GM12878 (cell line): ENCODE results near the gene TRDMT1. TPM values are rescaled to one million over a fixed set of nuclear protein-coding genes. Genes with fewer than 3 reads are reported as not detected.

ENCODE experiments used
- ATAC-seq: fragments of 200-7000 bp; cut with Tn5 transposase; 3 replicates; pipeline ENCODE4 v1.9.1; 2020; ENCODE audit warnings: mild to moderate bottlenecking, moderate library complexity
- BruUV-seq: library from RNA; stranded (reverse); fragments of 400-500 nt; replicated peaks from 2 replicates; lab custom pipeline; 2021; lab: Mats Ljungman, UMichigan
- CTCF ChIA-PET: fragments of 300-600 bp; sonication (Branson Sonifier 250); formaldehyde crosslinking; extraction: SDS; loops from one replicate; lab custom pipeline; 2021; ENCODE audit warnings: inconsistent platforms; lab: Yijun Ruan, JAX
- POLR2A ChIA-PET: fragments of 350-600 bp; formaldehyde crosslinking; extraction: SDS; loops from one replicate; lab custom pipeline; 2021; ENCODE audit warnings: inconsistent platforms; lab: Charles Lee
- RAD21 ChIA-PET: fragments of 300-600 bp; sonication (Branson Sonifier 250); formaldehyde crosslinking; loops from one replicate; lab custom pipeline; 2023; ENCODE audit warnings: antibody characterized with exemption; ENCODE audit not compliant: unreplicated experiment; lab: Charles Lee
- SMC1A ChIA-PET: fragments of 300-600 bp; sonication (Branson Sonifier 250); formaldehyde crosslinking; loops from one replicate; lab custom pipeline; 2023; ENCODE audit not compliant: unreplicated experiment, uncharacterized antibody; lab: Charles Lee
- DNase-seq: peaks from one replicate; pipeline ENCODE4 v3.0.0-alpha.2; 2011; ENCODE audit warnings: low read depth, low spot score
- FAIRE-seq: peaks from 3 replicates; lab custom pipeline; 2011; peaks lifted over from hg19 to GRCh38; lab: Jason Lieb, UNC
- H2AFZ ChIP-seq: 2 replicates; pipeline ENCODE4 v1.6.0; 2011; ENCODE audit warnings: low read depth, low read length, control low read depth; ENCODE audit not compliant: control insufficient read depth
- H3K27ac ChIP-seq: 2 replicates; pipeline ENCODE4 v1.5.1; 2011; ENCODE audit warnings: control low read depth; ENCODE audit not compliant: control insufficient read depth, insufficient read depth
- H3K27me3 ChIP-seq, 2 experiments: replicated peaks in 1 of 2; 2 replicates each; pipeline versions ENCODE4 v1.6.0 to v1.6.1; 2011; ENCODE audit warnings: low read length in 1 of 2; ENCODE audit not compliant: control insufficient read depth in 2 of 2, insufficient read depth in 2 of 2
- H3K36me3 ChIP-seq, 2 experiments: 2 replicates each; pipeline ENCODE4 v1.5.1; 2011; ENCODE audit warnings: low read length in 1 of 2; ENCODE audit not compliant: control insufficient read depth in 2 of 2, insufficient read depth in 2 of 2
- H3K4me1 ChIP-seq: 2 replicates; pipeline ENCODE4 v1.6.1; 2011; ENCODE audit warnings: mild to moderate bottlenecking, low read length, moderate library complexity, mixed read lengths; ENCODE audit not compliant: control insufficient read depth, insufficient read depth
- H3K4me2 ChIP-seq: 2 replicates; pipeline ENCODE4 v1.6.0; 2011; ENCODE audit warnings: control low read depth; ENCODE audit not compliant: control insufficient read depth, insufficient read depth
- H3K4me3 ChIP-seq: fragments of 200-600 bp; sonication (generic); 2 replicates; pipeline ENCODE4 v1.5.1; 2016
- H3K79me2 ChIP-seq: 2 replicates; pipeline ENCODE4 v1.6.0; 2011; ENCODE audit warnings: low read length; ENCODE audit not compliant: control insufficient read depth, insufficient read depth
- H3K9ac ChIP-seq: 2 replicates; pipeline ENCODE4 v1.8.0; 2011; ENCODE audit warnings: low read length, control low read depth, mixed read lengths; ENCODE audit not compliant: control insufficient read depth, insufficient read depth
- H3K9me3 ChIP-seq: replicated peaks from 3 replicates; pipeline ENCODE4 v1.5.1; 2011; ENCODE audit warnings: mild to moderate bottlenecking, low read length; ENCODE audit not compliant: control insufficient read depth, insufficient read depth
- H4K20me1 ChIP-seq: 2 replicates; pipeline ENCODE4 v1.6.0; 2011; ENCODE audit not compliant: control insufficient read depth, insufficient read depth
- ASH2L ChIP-seq: fragments of 300-600, 200-600 bp; sonication (generic); IDR thresholded peaks from 2 replicates; pipeline ENCODE4 v1.6.1; 2017; ENCODE audit warnings: low read depth, mild to moderate bottlenecking, borderline replicate concordance
- ATF2 ChIP-seq: IDR thresholded peaks from 2 replicates; pipeline ENCODE4 v1.6.1; 2012; ENCODE audit warnings: low read length, inconsistent platforms
- BHLHE40 ChIP-seq, 2 experiments: fragments of 450-650 bp in 1 of 2; IDR thresholded peaks; 2 replicates each; pipeline ENCODE4 v1.6.1; 2011 to 2017; ENCODE audit warnings: low read depth in 2 of 2, borderline replicate concordance in 1 of 2, improper control_type of control experiment in 1 of 2, low read length in 1 of 2, mild to moderate bottlenecking in 1 of 2
- NR2F1 ChIP-seq: fragments of 450-650 bp; conservative IDR thresholded peaks from 2 replicates; pipeline ENCODE4 v1.6.1; 2017; ENCODE audit warnings: mild to moderate bottlenecking
- RCOR1 ChIP-seq: conservative IDR thresholded peaks from 2 replicates; pipeline ENCODE4 v1.6.1; 2012; ENCODE audit warnings: low read depth, low read length, improper control_type of control experiment
- SRF ChIP-seq, 2 experiments: IDR thresholded peaks; 2 replicates each; pipeline ENCODE4 v1.6.1; 2011; ENCODE audit warnings: low read depth in 2 of 2, low read length in 2 of 2, mild to moderate bottlenecking in 1 of 2, moderate library complexity in 1 of 2
- USF1 ChIP-seq: IDR thresholded peaks from 2 replicates; pipeline ENCODE4 v1.6.1; 2011; ENCODE audit warnings: borderline replicate concordance, low read depth, mild to moderate bottlenecking, moderate library complexity, mixed read lengths, low read length; ENCODE audit not compliant: insufficient read depth; ENCODE audit errors: extremely low read length
- WGBS: methylation state at CpG from one replicate; pipeline ENCODE4 v1.1.6; 2016; ENCODE audit warnings: low lambda C conversion rate; ENCODE audit not compliant: insufficient replicate concordance, insufficient coverage; ENCODE audit errors: missing lambda C conversion rate; 5-methylcytosine and 5-hydroxymethylcytosine counted together
- in situ Hi-C: fragments of 300-500 bp; cut with MboI; formaldehyde crosslinking; loops from 9 replicates; pipeline ENCODE4 v1.14.3; 2018; ENCODE audit warnings: mixed read lengths
- intact Hi-C: fragments of 100-400 bp; cut with micrococcal nuclease; formaldehyde crosslinking; loops from one replicate; pipeline ENCODE4 v1.14.2; 2022; ENCODE audit not compliant: unreplicated experiment
- polyA plus RNA-seq, 11 experiments: library from polyadenylated mRNA; depleted of rRNA in 4 of 11; unstranded in 6 of 11; stranded (reverse) in 5 of 11; fragments of >200 nt; fragmentation: Nextera tagmentation in 4 of 11; fragmentation: Illumina TruSeq in 1 of 11; extraction: Ambion mirVana in 4 of 11; extraction: Trizol in 1 of 11; gene quantifications; 1 replicate in 1 of 11; 2 replicates in 10 of 11; pipeline versions ENCODE4 v1.2.1 to v1.2.3, GENCODE V29; 2011 to 2016; ENCODE audit warnings: inconsistent platforms in 2 of 11, missing spikeins in 2 of 11, low read depth in 1 of 11
- total RNA-seq, 4 experiments: library from RNA; depleted of rRNA in 3 of 4; stranded (reverse); fragments of >200 nt in 3 of 4; fragmentation: Illumina TruSeq in 1 of 4; extraction: Trizol in 1 of 4; gene quantifications; 2 replicates each; pipeline versions ENCODE4 v1.2.1 to v1.2.3, GENCODE V29; 2013 to 2021

The TRDMT1 gene
- total and polyA plus RNA-seq, 10 of the 15 experiments (the other 5 are each of a cell fraction or from before 2014, with no cell fraction given), result 2.3 to 9.7 (median 4.6) TPM

GRCh38 chr10:17210361-17210760 is 8.9 kb upstream of the TRDMT1 start:
- CTCF ChIA-PET, result no interaction called here
- TF ChIP-seq RCOR1, result no peak
- no peak for TF ChIP-seq NR2F1
- no peak for TF ChIP-seq USF1
- no peak for TF ChIP-seq ASH2L
- TF ChIP-seq BHLHE40 (IDR thresholded peaks at IDR 0.05; ENCODE audit: borderline replicate concordance in 1 of 2, low read depth in 2 of 2, low read length in 1 of 2), result no peak
- TF ChIP-seq SRF (IDR thresholded peaks at IDR 0.05; ENCODE audit: low read depth in 2 of 2, low read length in 2 of 2), result no peak
- TF ChIP-seq ATF2, result no peak
- in situ Hi-C loops, result loop anchor here (25.0 kb wide), 1 partner anchor 1452 kb away; the partner anchor contains the start of genes ARL5B and NSUN6
- Histone ChIP-seq H3K27me3 (no peaks in the 10 kb centered on the region; a peak in 1 of 4 replicates), H3K4me1 (peaks cover 5% of the 10 kb centered on the region), H4K20me1 (no peaks in the 10 kb centered on the region), H3K36me3 (no peaks in the 10 kb centered on the region), H3K4me3 (no peak overlapping the region), H3K9me3 (no peaks in the 10 kb centered on the region), H3K27ac (no peak overlapping the region), H3K79me2 (no peaks in the 10 kb centered on the region), H3K4me2 (no peak overlapping the region), H3K9ac (no peak overlapping the region), H2AFZ (no peak overlapping the region)
- no TSS peak for BruUV-seq
- 87% methylated on average over 3 of the region's 3 CpGs for WGBS
- RAD21 ChIA-PET, result no interaction called here
- SMC1A ChIA-PET, result no interaction called here
- intact Hi-C loops, result no loop called here
- FAIRE-seq (no peak), DNase-seq (no peak), ATAC-seq (no peak)
- POLR2A ChIA-PET, result no interaction called here
